Activated naive CD4-positive, alpha-beta T cell treated with anti-CD3 and anti-CD28 coated beads, Interleukin-2, amount 10 ng/mL, durations not matched to agents 5 hours and 36 hours (primary cell): ENCODE measurements around the gene RICTOR. TPM values are rescaled to one million over a fixed set of nuclear protein-coding genes. Genes with fewer than 3 reads are reported as not detected.

ENCODE experiments used
- total RNA-seq, 2 experiments: library from RNA; stranded (reverse); gene quantifications; one replicate each; pipeline ENCODE4 v1.2.3, GENCODE V29; 2021

RICTOR gene
- total RNA-seq = 10 to 100 TPM; 47.8 to 48.8 TPM

GRCh38 chr5:39074017-39074814, at the start of gene RICTOR:
TSS of gene RICTOR (minus strand) at chr5:39074399. CDS start at chr5:39074377, 22 bp downstream.

Other genes with a start within 250 kb of the RICTOR start
- gene OSMR, start 228.4 kb downstream of the RICTOR start, total RNA-seq = not detected
- 100 to 1,000 TPM; 318 to 335 TPM for gene FYB1, start 145.2 kb upstream of the RICTOR start, total RNA-seq